Panc1 (cell line): ENCODE results near the gene ADAMTS16.

Source experiments
- CTCF ChIP-seq: fragments of 450-650 bp; IDR thresholded peaks from 2 replicates; pipeline ENCODE4 v1.5.1; 2017; ENCODE audit warnings: mild to moderate bottlenecking
- POLR2AphosphoS5 ChIP-seq: IDR thresholded peaks from 2 replicates; pipeline ENCODE4 v1.6.1; 2012; ENCODE audit warnings: mild to moderate bottlenecking, low read depth, low read length, moderate library complexity
- REST ChIP-seq, 2 experiments: IDR thresholded peaks; 2 replicates each; pipeline ENCODE4 v1.6.1; 2011 to 2012; ENCODE audit warnings: low read depth in 2 of 2, control low read depth in 1 of 2, low read length in 1 of 2, mild to moderate bottlenecking in 1 of 2, moderate library complexity in 1 of 2; ENCODE audit not compliant: insufficient read depth in 1 of 2
- SIN3A ChIP-seq: IDR thresholded peaks from 2 replicates; pipeline ENCODE4 v1.6.1; 2012; ENCODE audit warnings: low read depth, mild to moderate bottlenecking, low read length, moderate library complexity, borderline replicate concordance; ENCODE audit not compliant: insufficient read depth

GRCh38 chr5:5335107-5335506 lies 195.0 kb downstream of the ADAMTS16 start:
- TF ChIP-seq POLR2AphosphoS5 (no peak), CTCF (no peak), SIN3A (no peak), REST (IDR thresholded peaks at IDR 0.05; ENCODE audit: insufficient read depth in 1 of 2, low read depth in 2 of 2, low read length in 1 of 2) (no peak)
